Glutamatergic neuron (in vitro differentiated cells): ENCODE measurements around the gene EPHB2. TPM values are rescaled to one million over a fixed set of nuclear protein-coding genes. Genes with fewer than 3 reads are reported as not detected.
"Not testable (repeated sequence)": the region's sequence is repeated elsewhere in the genome, so short reads cannot be mapped to it uniquely, and the experiment has no call there.

Experiments used
- DNase-seq: peaks from one replicate; pipeline ENCODE4 v3.0.0; 2022
- H3K27ac Mint-ChIP-seq: one replicate; pipeline ENCODE4 v1.8.0; 2020; ENCODE audit warnings: mild to moderate bottlenecking, mixed read lengths, inconsistent platforms; ENCODE audit not compliant: unreplicated experiment
- H3K27me3 Mint-ChIP-seq: one replicate; pipeline ENCODE4 v1.8.0; 2020; ENCODE audit warnings: mild to moderate bottlenecking, moderate library complexity, mixed read lengths, inconsistent platforms; ENCODE audit not compliant: unreplicated experiment
- H3K36me3 Mint-ChIP-seq: one replicate; pipeline ENCODE4 v1.8.0; 2020; ENCODE audit warnings: mild to moderate bottlenecking, mixed read lengths, inconsistent platforms; ENCODE audit not compliant: unreplicated experiment
- H3K4me1 Mint-ChIP-seq: one replicate; pipeline ENCODE4 v1.8.0; 2020; ENCODE audit warnings: mild to moderate bottlenecking, low read depth, mixed read lengths, inconsistent platforms; ENCODE audit not compliant: unreplicated experiment
- H3K4me3 Mint-ChIP-seq: one replicate; pipeline ENCODE4 v1.8.0; 2020; ENCODE audit warnings: mild to moderate bottlenecking, mixed read lengths, inconsistent platforms; ENCODE audit not compliant: unreplicated experiment
- H3K9me3 Mint-ChIP-seq: one replicate; pipeline ENCODE4 v1.8.0; 2020; ENCODE audit warnings: mild to moderate bottlenecking, moderate library complexity, mixed read lengths, inconsistent platforms; ENCODE audit not compliant: unreplicated experiment
- total RNA-seq: library from RNA; stranded (reverse); fragmentation: NEBNext Ultra II Directional; extraction: Animal tissue kit (Norgen Biotek cat#: 25700); gene quantifications from one replicate; pipeline ENCODE4 v1.2.1, GENCODE V29; 2021; ENCODE audit not compliant: unreplicated experiment
- TF ChIP-seq, protein P1 (sequence below): fragments of 200-600 bp; sonication (generic); IDR thresholded peaks from one replicate; pipeline ENCODE4 v1.5.0; 2021; ENCODE audit not compliant: partially characterized antibody, unreplicated experiment

Gene EPHB2
- total RNA-seq, 1 donor from 2014 or later = 93.0 TPM

DNA sequence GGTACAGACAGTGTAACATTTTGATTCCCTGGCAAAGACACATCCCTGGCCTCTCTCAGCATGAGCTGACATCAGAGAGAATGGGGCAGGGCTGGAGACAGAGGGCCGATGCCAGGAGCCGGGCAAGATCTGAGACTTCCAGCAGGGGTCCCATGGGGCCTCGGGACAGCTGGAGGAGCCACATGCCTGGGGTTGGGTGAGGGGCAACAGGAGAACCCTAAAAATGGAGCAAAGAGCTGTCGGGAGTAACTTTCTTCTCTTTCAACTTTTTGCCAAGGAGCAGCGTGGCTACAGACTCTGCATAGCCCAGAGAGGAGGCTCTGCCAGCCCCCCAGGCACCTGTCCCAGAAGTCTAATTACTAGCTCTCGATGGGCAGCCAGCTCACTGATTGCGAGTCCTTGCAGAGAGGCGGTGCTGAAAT lies 131.2 kb downstream of the EPHB2 start:
- H3K36me3 Mint-ChIP-seq = no peaks in the 10 kb centered on the region
- peaks cover 5% of the 10 kb centered on the region for H3K4me1 Mint-ChIP-seq
- H3K9me3 Mint-ChIP-seq = no peaks in the 10 kb centered on the region
- H3K27ac Mint-ChIP-seq = no peak overlapping the region
- H3K27me3 Mint-ChIP-seq = peaks cover 8% of the 10 kb centered on the region
- no peak overlapping the region for H3K4me3 Mint-ChIP-seq
- DNase-seq = no peak
- TF ChIP-seq, protein P1, sequence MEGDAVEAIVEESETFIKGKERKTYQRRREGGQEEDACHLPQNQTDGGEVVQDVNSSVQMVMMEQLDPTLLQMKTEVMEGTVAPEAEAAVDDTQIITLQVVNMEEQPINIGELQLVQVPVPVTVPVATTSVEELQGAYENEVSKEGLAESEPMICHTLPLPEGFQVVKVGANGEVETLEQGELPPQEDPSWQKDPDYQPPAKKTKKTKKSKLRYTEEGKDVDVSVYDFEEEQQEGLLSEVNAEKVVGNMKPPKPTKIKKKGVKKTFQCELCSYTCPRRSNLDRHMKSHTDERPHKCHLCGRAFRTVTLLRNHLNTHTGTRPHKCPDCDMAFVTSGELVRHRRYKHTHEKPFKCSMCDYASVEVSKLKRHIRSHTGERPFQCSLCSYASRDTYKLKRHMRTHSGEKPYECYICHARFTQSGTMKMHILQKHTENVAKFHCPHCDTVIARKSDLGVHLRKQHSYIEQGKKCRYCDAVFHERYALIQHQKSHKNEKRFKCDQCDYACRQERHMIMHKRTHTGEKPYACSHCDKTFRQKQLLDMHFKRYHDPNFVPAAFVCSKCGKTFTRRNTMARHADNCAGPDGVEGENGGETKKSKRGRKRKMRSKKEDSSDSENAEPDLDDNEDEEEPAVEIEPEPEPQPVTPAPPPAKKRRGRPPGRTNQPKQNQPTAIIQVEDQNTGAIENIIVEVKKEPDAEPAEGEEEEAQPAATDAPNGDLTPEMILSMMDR = no peak

DNA sequence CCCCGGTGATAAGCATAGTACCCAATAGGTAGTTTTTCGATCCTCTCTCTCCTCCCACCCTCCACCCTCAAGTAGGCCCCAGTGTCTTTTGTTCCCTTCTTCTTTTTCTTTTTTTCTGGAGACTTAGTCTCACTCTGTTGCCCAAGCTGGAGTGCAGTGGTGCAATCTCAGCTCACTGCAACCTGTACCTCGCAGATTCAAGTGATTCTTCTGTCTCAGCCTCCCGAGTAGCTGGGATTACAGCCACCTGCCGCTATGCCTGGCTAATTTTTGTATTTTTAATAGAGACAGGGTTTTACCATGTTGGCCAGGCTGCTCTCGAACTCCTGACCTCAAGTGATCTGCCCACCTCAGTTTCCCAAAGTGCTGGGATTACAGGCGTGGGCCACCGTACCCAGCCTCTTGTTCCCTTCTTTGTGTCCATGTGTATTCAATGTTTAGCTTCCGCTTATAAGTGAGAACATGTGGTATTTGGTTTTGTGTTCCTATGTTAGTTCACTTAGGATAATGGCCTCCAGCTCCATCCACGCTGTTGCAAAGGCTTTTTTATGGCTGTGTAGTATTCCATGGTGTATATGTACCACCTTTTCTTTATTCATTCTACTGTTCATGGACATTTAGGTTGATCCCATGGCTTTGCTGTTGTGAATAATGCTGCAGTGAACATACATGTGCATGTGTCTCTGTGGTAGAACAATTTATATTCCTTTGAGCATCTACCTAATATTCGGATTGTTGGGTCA lies 133.0 kb downstream of the EPHB2 start:
- H3K27ac Mint-ChIP-seq, DNase-seq, H3K36me3 Mint-ChIP-seq, H3K4me1 Mint-ChIP-seq, H3K4me3 Mint-ChIP-seq, H3K9me3 Mint-ChIP-seq: not testable (repeated sequence)
- H3K27me3 Mint-ChIP-seq = peaks cover 10% of the 10 kb centered on the region

DNA sequence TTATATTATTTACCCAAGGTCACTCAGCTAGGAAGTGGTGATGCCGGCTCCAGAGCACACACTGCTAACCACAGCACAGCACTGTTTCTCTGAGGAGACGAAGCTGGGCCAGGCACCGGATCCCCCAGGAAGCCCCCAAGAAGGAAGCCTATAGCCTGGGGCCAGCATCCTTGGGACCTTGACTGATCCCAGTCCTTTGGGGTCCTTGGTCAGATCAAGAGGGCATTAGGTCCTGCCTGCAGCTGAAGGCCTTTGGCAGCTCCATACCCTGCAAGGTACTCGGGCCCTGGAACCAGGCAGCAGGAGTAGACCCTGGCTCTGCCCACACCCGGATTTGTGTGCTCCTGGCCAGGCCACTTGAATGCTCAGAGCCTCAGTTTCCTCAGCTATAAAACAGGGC lies 134.0 kb downstream of the EPHB2 start:
- H3K27ac Mint-ChIP-seq = no peak overlapping the region
- TF ChIP-seq, protein P1 = no peak
- H3K36me3 Mint-ChIP-seq = peaks cover 7% of the 10 kb centered on the region
- peaks cover 5% of the 10 kb centered on the region for H3K4me1 Mint-ChIP-seq
- peaks cover 10% of the 10 kb centered on the region for H3K27me3 Mint-ChIP-seq
- no peak for DNase-seq
- H3K4me3 Mint-ChIP-seq = no peak overlapping the region
- peaks cover 4% of the 10 kb centered on the region for H3K9me3 Mint-ChIP-seq

DNA sequence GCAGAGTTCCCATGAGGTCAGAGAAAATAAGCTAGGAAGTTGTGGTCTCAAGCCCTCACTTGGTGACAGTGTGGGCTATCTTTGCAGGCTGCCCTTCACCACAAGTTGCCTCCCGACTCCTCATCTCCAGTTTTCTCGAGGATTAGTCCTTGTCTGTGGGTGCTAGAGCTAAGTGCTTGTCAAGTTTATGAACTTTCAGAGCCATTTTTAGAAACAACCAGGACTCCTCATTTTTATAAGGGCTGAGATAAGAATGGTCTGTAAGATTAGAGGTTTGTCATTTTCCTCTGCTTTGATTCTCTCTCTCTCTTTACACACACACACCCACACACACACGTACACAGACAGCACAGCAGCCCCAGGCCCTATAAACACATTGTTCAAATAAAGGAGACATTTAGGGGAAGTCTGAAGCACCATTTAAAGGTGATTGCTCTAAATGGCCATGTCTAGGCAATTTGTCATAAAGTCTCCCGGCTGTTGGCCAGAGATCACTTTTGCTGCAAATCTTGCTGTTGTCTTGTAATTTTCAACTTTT lies 134.8 kb downstream of the EPHB2 start:
- Mint-ChIP-seq H3K27ac (no peak overlapping the region), H3K9me3 (peaks cover 4% of the 10 kb centered on the region), H3K4me1 (peaks cover 5% of the 10 kb centered on the region), H3K27me3 (peaks cover 10% of the 10 kb centered on the region), H3K4me3 (no peak overlapping the region), H3K36me3 (peaks cover 7% of the 10 kb centered on the region)
- DNase-seq = no peak
- TF ChIP-seq, protein P1 = no peak

DNA sequence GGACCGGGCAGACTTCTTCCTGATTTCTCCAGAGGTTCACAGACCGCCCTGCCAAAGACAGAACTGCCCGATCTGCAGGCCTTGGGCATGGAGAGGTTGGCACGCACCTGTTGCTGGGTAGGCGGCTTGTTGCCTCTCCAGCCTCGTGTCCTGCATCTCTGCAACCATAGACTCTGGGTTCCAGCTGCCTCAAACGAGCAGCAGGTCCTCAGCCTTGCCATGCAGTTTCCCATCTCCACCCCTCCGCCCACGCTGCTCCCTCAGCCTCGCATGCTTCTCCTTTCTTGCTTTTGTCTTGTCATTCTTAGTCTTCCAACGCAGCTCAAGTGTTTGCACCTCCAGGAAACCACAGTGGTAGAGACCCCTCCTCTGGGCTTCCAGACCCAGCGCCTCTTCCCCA lies 135.8 kb downstream of the EPHB2 start:
- Mint-ChIP-seq H3K4me3 (no peak overlapping the region), H3K27me3 (peaks cover 9% of the 10 kb centered on the region)

More for the DNA sequence above, 135.8 kb downstream of the EPHB2 start:
- no peak for DNase-seq
- Mint-ChIP-seq H3K36me3 (peaks cover 7% of the 10 kb centered on the region), H3K4me1 (peaks cover under 1% of the 10 kb centered on the region), H3K27ac (no peak overlapping the region), H3K9me3 (peaks cover 4% of the 10 kb centered on the region)
- TF ChIP-seq, protein P1 = no peak
